ENCODE measurements around the gene NAA15.

GRCh38 chr4:139419388-139419914 lies 118.1 kb downstream of the NAA15 start:
- TF ChIP-seq CTCF (IDR thresholded peaks at IDR 0.05; ENCODE audit: low read length) (no peak), EZH2 (IDR thresholded peaks at IDR 0.05; ENCODE audit: borderline replicate concordance, low read length) (no peak)

Measured in OCI-LY1 (cell line).